Endothelial cell (in vitro differentiated cells): Measurements from ENCODE around the gene C10orf143. TPM values are rescaled to one million over a fixed set of nuclear protein-coding genes. Genes with fewer than 3 reads are reported as not detected.

Experiments
- DNase-seq: peaks from one replicate; pipeline ENCODE4 v3.0.0; 2021; ENCODE audit warnings: low spot score
- H3K27ac Mint-ChIP-seq: one replicate; pipeline ENCODE4 v1.8.0; 2021; ENCODE audit warnings: mixed read lengths, inconsistent platforms; ENCODE audit not compliant: unreplicated experiment
- H3K27me3 Mint-ChIP-seq: one replicate; pipeline ENCODE4 v1.8.0; 2021; ENCODE audit warnings: mild to moderate bottlenecking, moderate library complexity, mixed read lengths, inconsistent platforms; ENCODE audit not compliant: unreplicated experiment
- H3K36me3 Mint-ChIP-seq: one replicate; pipeline ENCODE4 v1.8.0; 2021; ENCODE audit warnings: mild to moderate bottlenecking, low read depth, mixed read lengths, inconsistent platforms; ENCODE audit not compliant: unreplicated experiment
- H3K4me1 Mint-ChIP-seq: one replicate; pipeline ENCODE4 v1.8.0; 2021; ENCODE audit warnings: mild to moderate bottlenecking, mixed read lengths, inconsistent platforms; ENCODE audit not compliant: unreplicated experiment
- H3K4me3 Mint-ChIP-seq: one replicate; pipeline ENCODE4 v1.8.0; 2021; ENCODE audit warnings: mild to moderate bottlenecking, mixed read lengths, inconsistent platforms; ENCODE audit not compliant: unreplicated experiment
- H3K9me3 Mint-ChIP-seq: one replicate; pipeline ENCODE4 v1.8.0; 2021; ENCODE audit warnings: mixed read lengths, inconsistent platforms; ENCODE audit not compliant: unreplicated experiment
- total RNA-seq: library from RNA; stranded (reverse); fragmentation: NEBNext Ultra II Directional; extraction: Animal tissue kit (Norgen Biotek cat#: 25700); gene quantifications from one replicate; pipeline ENCODE4 v1.2.1, GENCODE V29; 2021; ENCODE audit not compliant: unreplicated experiment
- TF ChIP-seq, protein P1 (sequence below): fragments of 200-600 bp; sonication (generic); IDR thresholded peaks from one replicate; pipeline ENCODE4 v1.5.0; 2021; ENCODE audit warnings: antibody characterized with exemption; ENCODE audit not compliant: unreplicated experiment

The C10orf143 gene
- total RNA-seq, 1 donor from 2014 or later: 3.4 TPM

DNA sequence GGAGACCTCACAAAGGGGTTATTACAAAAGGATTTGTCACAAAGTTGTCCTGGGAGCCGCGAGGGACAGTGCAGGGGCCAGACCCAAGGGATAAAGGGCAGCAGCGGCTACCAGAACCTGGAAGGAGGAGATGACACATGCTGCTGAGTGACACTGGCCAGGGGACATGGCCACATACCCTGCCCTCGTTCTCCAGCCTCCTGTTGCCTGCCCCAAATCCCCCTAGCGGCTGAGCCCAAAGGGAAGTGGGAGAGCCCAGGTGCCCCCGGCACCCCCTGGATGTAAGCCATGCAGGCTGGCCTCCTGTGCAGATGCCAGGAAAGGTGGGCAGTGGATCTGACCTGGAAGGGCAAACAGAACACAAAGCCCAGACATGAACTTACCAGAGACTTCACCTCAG, 42.7 kb downstream of the C10orf143 start:
- DNase-seq: no peak
- Mint-ChIP-seq H3K4me3 (no peak overlapping the region), H3K36me3 (no peaks in the 10 kb centered on the region), H3K27ac (no peak overlapping the region), H3K27me3 (peaks cover 3% of the 10 kb centered on the region), H3K9me3 (no peaks in the 10 kb centered on the region), H3K4me1 (no peaks in the 10 kb centered on the region)
- TF ChIP-seq, protein P1, sequence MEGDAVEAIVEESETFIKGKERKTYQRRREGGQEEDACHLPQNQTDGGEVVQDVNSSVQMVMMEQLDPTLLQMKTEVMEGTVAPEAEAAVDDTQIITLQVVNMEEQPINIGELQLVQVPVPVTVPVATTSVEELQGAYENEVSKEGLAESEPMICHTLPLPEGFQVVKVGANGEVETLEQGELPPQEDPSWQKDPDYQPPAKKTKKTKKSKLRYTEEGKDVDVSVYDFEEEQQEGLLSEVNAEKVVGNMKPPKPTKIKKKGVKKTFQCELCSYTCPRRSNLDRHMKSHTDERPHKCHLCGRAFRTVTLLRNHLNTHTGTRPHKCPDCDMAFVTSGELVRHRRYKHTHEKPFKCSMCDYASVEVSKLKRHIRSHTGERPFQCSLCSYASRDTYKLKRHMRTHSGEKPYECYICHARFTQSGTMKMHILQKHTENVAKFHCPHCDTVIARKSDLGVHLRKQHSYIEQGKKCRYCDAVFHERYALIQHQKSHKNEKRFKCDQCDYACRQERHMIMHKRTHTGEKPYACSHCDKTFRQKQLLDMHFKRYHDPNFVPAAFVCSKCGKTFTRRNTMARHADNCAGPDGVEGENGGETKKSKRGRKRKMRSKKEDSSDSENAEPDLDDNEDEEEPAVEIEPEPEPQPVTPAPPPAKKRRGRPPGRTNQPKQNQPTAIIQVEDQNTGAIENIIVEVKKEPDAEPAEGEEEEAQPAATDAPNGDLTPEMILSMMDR: no peak

DNA sequence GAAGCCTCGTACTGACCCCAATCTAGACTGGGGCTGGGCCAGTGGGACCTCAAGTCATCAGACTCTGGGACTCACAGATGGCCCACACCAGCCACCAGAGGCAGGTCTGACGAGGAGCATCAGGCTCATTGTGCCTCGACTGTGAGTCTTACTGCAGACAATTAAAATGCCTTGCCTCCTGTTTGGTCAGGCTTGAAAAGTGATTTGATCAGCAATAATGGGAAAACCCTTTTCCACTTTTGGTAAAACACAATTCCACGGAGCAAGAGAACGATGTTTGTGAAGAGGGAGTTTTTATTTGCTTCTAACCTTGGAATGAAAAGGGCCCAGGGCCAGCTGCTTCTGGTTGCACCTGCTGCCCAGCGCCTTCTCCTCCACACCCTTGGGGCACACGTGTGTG, 43.9 kb downstream of the C10orf143 start:
- Mint-ChIP-seq H3K4me3 (no peak overlapping the region), H3K27ac (no peak overlapping the region), H3K36me3 (no peaks in the 10 kb centered on the region), H3K27me3 (peaks cover 3% of the 10 kb centered on the region), H3K9me3 (no peaks in the 10 kb centered on the region), H3K4me1 (no peaks in the 10 kb centered on the region)
- no peak for DNase-seq
- TF ChIP-seq, protein P1: no peak

DNA sequence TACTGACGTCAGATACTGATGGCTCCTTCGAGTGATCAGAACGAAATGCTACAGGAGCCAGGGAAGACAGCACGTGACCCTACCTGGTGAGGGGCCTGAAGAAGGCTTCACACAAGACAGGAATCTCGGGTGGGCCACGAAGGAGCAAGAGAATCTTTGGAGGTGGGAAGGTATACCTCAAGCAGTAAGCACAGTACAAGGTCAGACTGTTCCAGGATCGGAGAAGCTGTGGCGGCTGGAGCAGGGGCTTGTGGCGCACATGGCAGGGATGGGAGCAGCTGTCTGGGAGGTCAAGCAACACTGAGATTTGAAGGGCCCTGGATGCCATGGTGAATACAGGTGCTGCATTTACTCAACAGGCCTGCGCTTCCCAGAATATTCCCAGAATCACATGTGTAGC, 45.4 kb downstream of the C10orf143 start:
- H3K27me3 Mint-ChIP-seq: peaks cover 3% of the 10 kb centered on the region
- TF ChIP-seq, protein P1: no peak

DNA sequence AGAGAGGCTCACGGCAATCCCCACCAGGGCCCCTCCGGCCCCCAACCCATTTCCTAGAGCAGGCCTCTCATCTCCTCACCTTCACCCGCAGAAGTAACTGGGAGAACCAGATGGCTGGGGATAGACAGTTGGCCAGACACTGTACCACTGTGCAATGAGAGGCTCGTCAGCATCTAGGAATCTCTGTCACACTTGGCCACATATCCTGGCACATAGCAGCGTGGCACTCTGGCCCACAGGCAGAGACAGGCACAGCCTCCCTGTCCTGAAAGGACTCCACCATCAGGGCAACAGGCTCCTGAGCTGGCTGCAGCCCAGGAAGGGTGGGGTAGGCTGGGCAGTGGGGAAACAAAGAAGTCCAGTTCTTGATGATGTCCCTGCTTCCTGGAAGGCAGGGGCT, 45.8 kb downstream of the C10orf143 start:
- H3K4me3 Mint-ChIP-seq: no peak overlapping the region
- DNase-seq: no peak
- H3K27ac Mint-ChIP-seq: no peak overlapping the region
- H3K9me3 Mint-ChIP-seq: no peaks in the 10 kb centered on the region
- TF ChIP-seq, protein P1: no peak
- no peaks in the 10 kb centered on the region for H3K4me1 Mint-ChIP-seq
- peaks cover 3% of the 10 kb centered on the region for H3K27me3 Mint-ChIP-seq
- no peaks in the 10 kb centered on the region for H3K36me3 Mint-ChIP-seq

More for the DNA sequence above, 45.4 kb downstream of the C10orf143 start:
- Mint-ChIP-seq H3K36me3 (no peaks in the 10 kb centered on the region), H3K4me1 (no peaks in the 10 kb centered on the region), H3K4me3 (no peak overlapping the region), H3K27ac (no peak overlapping the region), H3K9me3 (no peaks in the 10 kb centered on the region)
- no peak for DNase-seq

DNA sequence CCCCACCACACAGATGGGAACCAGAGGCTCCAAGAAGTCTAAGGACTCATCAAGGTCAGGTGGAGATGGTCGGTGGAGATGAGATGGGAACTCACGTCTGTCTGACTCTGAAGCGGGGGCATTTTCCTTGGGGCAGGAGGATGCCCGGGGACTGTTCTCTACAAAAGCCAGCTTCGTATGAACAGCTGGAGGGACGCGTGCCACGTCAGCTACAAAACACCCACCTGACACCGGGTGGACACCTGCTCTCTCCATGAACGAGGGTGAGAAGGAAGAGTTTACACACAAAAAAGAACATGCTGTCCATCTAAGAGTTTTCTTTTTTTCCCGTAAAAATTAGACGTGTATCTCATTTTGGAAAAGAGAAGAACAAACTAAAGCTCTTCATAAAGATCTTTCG, 47.7 kb downstream of the C10orf143 start:
- Mint-ChIP-seq H3K4me1 (no peaks in the 10 kb centered on the region), H3K27me3 (peaks cover 3% of the 10 kb centered on the region), H3K27ac (no peak overlapping the region), H3K9me3 (no peaks in the 10 kb centered on the region), H3K36me3 (no peaks in the 10 kb centered on the region), H3K4me3 (no peak overlapping the region)
- no peak for DNase-seq
- TF ChIP-seq, protein P1: no peak
